HCT116 (cell line): Measurements from ENCODE around the gene CYB5A.

ENCODE experiments used
- CTCF ChIP-seq, 3 experiments: fragments of 200-600 bp in 1 of 3; sonication (generic) in 1 of 3; IDR thresholded peaks in 2 of 3; conservative IDR thresholded peaks in 1 of 3; 2 replicates each; pipeline ENCODE4 v1.5.1; 2012 to 2017; ENCODE audit warnings: low read depth in 2 of 3, low read length in 2 of 3, antibody characterized with exemption in 1 of 3, borderline replicate concordance in 1 of 3, control low read depth in 1 of 3, mild to moderate bottlenecking in 1 of 3, mixed read lengths in 1 of 3, mixed run types in 1 of 3, moderate library complexity in 1 of 3; ENCODE audit not compliant: insufficient read depth in 1 of 3
- FOSL1 ChIP-seq: IDR thresholded peaks from 2 replicates; pipeline ENCODE4 v1.6.1; 2012; ENCODE audit warnings: low read depth
- MAX ChIP-seq: IDR thresholded peaks from 2 replicates; pipeline ENCODE4 v1.6.1; 2012
- POLR2A ChIP-seq: IDR thresholded peaks from 2 replicates; pipeline ENCODE4 v1.7.0; 2011; ENCODE audit warnings: borderline replicate concordance; ENCODE audit not compliant: insufficient read depth, insufficient read length; ENCODE audit errors: extremely low read depth
- POLR2AphosphoS5 ChIP-seq: IDR thresholded peaks from 2 replicates; pipeline ENCODE4 v1.6.1; 2011; ENCODE audit warnings: mild to moderate bottlenecking, low read depth, low read length, moderate library complexity
- REST ChIP-seq: IDR thresholded peaks from 2 replicates; pipeline ENCODE4 v1.6.1; 2012; ENCODE audit warnings: low read depth

- TF ChIP-seq CTCF (IDR thresholded peaks at IDR 0.05 in 2 of 3, conservative IDR thresholded peaks at IDR 0.05 in 1 of 3; ENCODE audit: borderline replicate concordance in 1 of 3, insufficient read depth in 1 of 3, low read depth in 2 of 3, low read length in 2 of 3) (no peak), POLR2A (no peak), REST (no peak), FOSL1 (no peak), MAX (no peak), POLR2AphosphoS5 (no peak)
These were observed 18.4 kb downstream of the CYB5A start for GRCh38 chr18:74273394-74273793.
